DOHH2 (cell line): ENCODE data around the gene CPXM1.

Experiments
- CTCF ChIP-seq: fragments of 200-600 bp; sonication (generic); IDR thresholded peaks from one replicate; pipeline ENCODE4 v1.5.1; 2014; ENCODE audit warnings: antibody characterized with exemption, mild to moderate bottlenecking, low read depth, low read length; ENCODE audit not compliant: poor library complexity, severe bottlenecking
- EZH2phosphoT487 ChIP-seq: fragments of 200-600 bp; sonication (generic); IDR thresholded peaks from 2 replicates; pipeline ENCODE4 v1.6.1; 2017; ENCODE audit warnings: borderline replicate concordance, mild to moderate bottlenecking, antibody characterized with exemption, low read length, moderate library complexity, mixed read lengths

GRCh38 chr20:2752567-2753460, 47.6 kb downstream of the CPXM1 start:
- peak; percentile 74 for TF ChIP-seq CTCF
- TF ChIP-seq EZH2phosphoT487: no peak
